CD4-positive, alpha-beta T cell (primary cell): ENCODE measurements around the gene FXYD3. TPM values are rescaled to one million over a fixed set of nuclear protein-coding genes. Genes with fewer than 3 reads are reported as not detected.
"Not testable (repeated sequence)": the region's sequence is repeated elsewhere in the genome, so short reads cannot be mapped to it uniquely, and the experiment has no call there.

ENCODE experiments used
- ATAC-seq: fragments of 200-7000 bp; cut with Tn5 transposase; one replicate; pipeline ENCODE4 v1.10.0; 2022; ENCODE audit warnings: mild to moderate bottlenecking; ENCODE audit not compliant: poor library complexity
- CTCF ChIA-PET: fragments of 350-600 bp; sonication (Branson Sonifier 250); formaldehyde crosslinking; loops from one replicate; lab custom pipeline; 2021; ENCODE audit warnings: antibody characterized with exemption, inconsistent platforms; lab: Charles Lee
- POLR2A ChIA-PET: fragments of 350-600 bp; sonication (Branson Sonifier 250); formaldehyde crosslinking; loops from one replicate; lab custom pipeline; 2021; ENCODE audit warnings: antibody characterized with exemption, inconsistent platforms; lab: Charles Lee
- DNase-seq, 14 experiments: peaks; one replicate each; pipeline ENCODE4 v3.0.0-alpha.2; 2013 to 2020; ENCODE audit warnings: mixed read lengths in 2 of 14
- H3K27ac ChIP-seq, 2 donors: one replicate each; pipeline versions ENCODE4 v1.5.1 to v1.7.0; 2013; ENCODE audit warnings: low read length in 2 of 2, low read depth in 1 of 2, mild to moderate bottlenecking in 1 of 2
- H3K27me3 ChIP-seq, 2 experiments: 1 replicate in 1 of 2; 2 replicates in 1 of 2; pipeline versions ENCODE4 v1.6.1 to v1.7.0; 2013; ENCODE audit warnings: low read length in 2 of 2, control low read depth in 1 of 2, mild to moderate bottlenecking in 1 of 2, moderate library complexity in 1 of 2; ENCODE audit not compliant: insufficient read depth in 2 of 2, control insufficient read depth in 1 of 2
- H3K36me3 ChIP-seq: one replicate; pipeline ENCODE4 v1.6.1; 2013; ENCODE audit warnings: low read length, control low read depth; ENCODE audit not compliant: insufficient read depth
- H3K4me1 ChIP-seq: one replicate; pipeline ENCODE4 v1.6.1; 2013; ENCODE audit warnings: low read length, control low read depth; ENCODE audit not compliant: insufficient read depth
- H3K4me3 ChIP-seq: one replicate; pipeline ENCODE4 v1.5.1; 2013; ENCODE audit warnings: mild to moderate bottlenecking, low read length, moderate library complexity
- H3K9me3 ChIP-seq, 2 experiments: 1 replicate in 1 of 2; 2 replicates in 1 of 2; pipeline versions ENCODE4 v1.6.1 to v1.7.0; 2013; ENCODE audit warnings: low read length in 2 of 2, mild to moderate bottlenecking in 2 of 2, control low read depth in 1 of 2, moderate library complexity in 1 of 2; ENCODE audit not compliant: control insufficient read depth in 1 of 2, insufficient read depth in 1 of 2
- H3K27ac Mint-ChIP-seq: one replicate; pipeline ENCODE4 v1.8.0; 2020; ENCODE audit warnings: mixed read lengths
- H3K27me3 Mint-ChIP-seq: one replicate; pipeline ENCODE4 v1.8.0; 2021; ENCODE audit warnings: mixed read lengths
- H3K36me3 Mint-ChIP-seq: one replicate; pipeline ENCODE4 v1.8.0; 2021; ENCODE audit warnings: low read depth, mixed read lengths
- H3K4me1 Mint-ChIP-seq: one replicate; pipeline ENCODE4 v1.8.0; 2021; ENCODE audit warnings: low read depth, mixed read lengths
- H3K4me3 Mint-ChIP-seq: one replicate; pipeline ENCODE4 v1.8.0; 2020; ENCODE audit warnings: mild to moderate bottlenecking, mixed read lengths
- H3K9me3 Mint-ChIP-seq: one replicate; pipeline ENCODE4 v1.8.0; 2020; ENCODE audit warnings: mixed read lengths
- CTCF ChIP-seq: fragments of 200-600 bp; IDR thresholded peaks from one replicate; pipeline ENCODE4 v1.8.0; 2022; ENCODE audit warnings: antibody characterized with exemption, mild to moderate bottlenecking
- intact Hi-C, 2 experiments: fragments of 100-400 bp; cut with DNase I in 1 of 2; cut with micrococcal nuclease in 1 of 2; formaldehyde crosslinking; loops; one replicate each; pipeline versions ENCODE4 v1.15.1 to v1.9.0; 2023 to 2025; cut with DNase I, micrococcal nuclease
- total RNA-seq, 174 experiments: library from RNA in 2 of 174; stranded (reverse) in 2 of 174; gene quantifications; one replicate each; pipeline ENCODE4 v1.2.3 and lab custom pipeline; 2021 to 2026

Gene FXYD3
- total RNA-seq, 2 experiments from 2014 or later, result not detected

DNA sequence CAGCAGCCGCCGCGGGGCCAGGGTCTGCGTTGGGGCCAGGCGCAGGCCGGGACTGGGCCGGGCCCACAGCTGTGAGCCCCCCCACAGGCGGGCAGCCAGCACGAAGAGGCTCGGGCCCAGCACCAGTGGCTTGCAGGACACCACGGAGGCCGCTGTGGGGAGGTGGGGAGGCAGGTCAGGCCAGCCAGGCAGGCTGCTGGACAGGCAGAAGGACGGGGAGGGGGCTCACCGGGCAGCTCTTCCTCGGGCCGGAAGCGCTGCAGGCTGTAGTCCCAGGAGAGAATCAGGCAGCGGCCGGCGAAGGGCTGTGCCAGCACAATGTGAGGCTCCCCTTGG, 11.0 kb downstream of the FXYD3 start:
- ATAC-seq (no peak), DNase-seq (no peak)
- Histone ChIP-seq H3K27me3 (no peaks in the 10 kb centered on the region), H3K4me1 (peaks cover 20% of the 10 kb centered on the region), H3K9me3 (no peaks in the 10 kb centered on the region), H3K36me3 (no peaks in the 10 kb centered on the region), H3K4me3 (no peak overlapping the region), H3K27ac (no peak overlapping the region)
- TF ChIP-seq CTCF, result no peak
- H3K9me3 Mint-ChIP-seq, result no peaks in the 10 kb centered on the region
- ChIA-PET CTCF (no interaction called here), POLR2A (no interaction called here)
- intact Hi-C loops, result no loop called here
- H3K36me3 Mint-ChIP-seq, result no peaks in the 10 kb centered on the region
- H3K4me3 Mint-ChIP-seq, result no peak overlapping the region
- H3K4me1 Mint-ChIP-seq, result peaks cover 13% of the 10 kb centered on the region
- no peak overlapping the region for H3K27ac Mint-ChIP-seq
- H3K27me3 Mint-ChIP-seq, result no peaks in the 10 kb centered on the region

DNA sequence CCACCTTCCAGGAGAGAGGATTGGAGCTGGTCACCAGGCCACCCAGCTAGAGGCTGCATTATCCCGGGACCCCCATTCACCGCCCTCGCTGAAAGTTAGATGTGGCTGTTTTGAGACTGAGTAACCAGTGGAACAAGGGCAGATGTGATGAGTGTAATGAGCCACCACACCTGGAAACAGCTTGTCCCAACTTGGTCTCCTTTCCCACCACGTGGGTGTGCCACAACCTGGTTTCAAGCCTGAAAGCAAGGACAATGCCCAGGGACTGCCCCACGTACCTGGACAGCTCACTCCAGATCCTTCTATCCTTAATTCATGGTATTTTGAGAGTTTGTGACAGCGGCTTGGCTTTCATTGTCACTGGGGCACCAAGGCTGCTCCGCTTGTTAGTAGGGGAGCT, 12.2 kb downstream of the FXYD3 start:
- H3K27me3 ChIP-seq, result no peaks in the 10 kb centered on the region
- no peak for TF ChIP-seq CTCF
- ChIA-PET POLR2A (no interaction called here), CTCF (no interaction called here)
- no peak for ATAC-seq
- intact Hi-C loops, result no loop called here
- no peak for DNase-seq
- Mint-ChIP-seq H3K27me3 (no peaks in the 10 kb centered on the region), H3K36me3 (no peaks in the 10 kb centered on the region), H3K9me3 (no peaks in the 10 kb centered on the region), H3K4me1 (peaks cover 13% of the 10 kb centered on the region), H3K4me3 (no peak overlapping the region), H3K27ac (no peak overlapping the region)
- no peak overlapping the region for H3K27ac ChIP-seq
- no peak overlapping the region for H3K4me3 ChIP-seq
- no peaks in the 10 kb centered on the region for H3K36me3 ChIP-seq
- peaks cover 20% of the 10 kb centered on the region for H3K4me1 ChIP-seq
- H3K9me3 ChIP-seq, result no peaks in the 10 kb centered on the region

GRCh38 chr19:35128398-35129057, 12.9 kb downstream of the FXYD3 start:
- no peak for TF ChIP-seq CTCF
- no peak for DNase-seq
- Histone ChIP-seq H3K36me3 (no peaks in the 10 kb centered on the region), H3K27me3 (no peaks in the 10 kb centered on the region), H3K9me3 (no peaks in the 10 kb centered on the region), H3K4me3 (no peak overlapping the region), H3K4me1 (peaks cover 18% of the 10 kb centered on the region), H3K27ac (no peak overlapping the region)
- no peak for ATAC-seq
- ChIA-PET CTCF (no interaction called here), POLR2A (no interaction called here)
- peaks cover 13% of the 10 kb centered on the region for H3K4me1 Mint-ChIP-seq
- intact Hi-C loops, result no loop called here
- H3K27ac Mint-ChIP-seq, result no peak overlapping the region
- no peaks in the 10 kb centered on the region for H3K9me3 Mint-ChIP-seq
- H3K4me3 Mint-ChIP-seq, result no peak overlapping the region
- H3K27me3 Mint-ChIP-seq, result no peaks in the 10 kb centered on the region
- H3K36me3 Mint-ChIP-seq, result no peaks in the 10 kb centered on the region

DNA sequence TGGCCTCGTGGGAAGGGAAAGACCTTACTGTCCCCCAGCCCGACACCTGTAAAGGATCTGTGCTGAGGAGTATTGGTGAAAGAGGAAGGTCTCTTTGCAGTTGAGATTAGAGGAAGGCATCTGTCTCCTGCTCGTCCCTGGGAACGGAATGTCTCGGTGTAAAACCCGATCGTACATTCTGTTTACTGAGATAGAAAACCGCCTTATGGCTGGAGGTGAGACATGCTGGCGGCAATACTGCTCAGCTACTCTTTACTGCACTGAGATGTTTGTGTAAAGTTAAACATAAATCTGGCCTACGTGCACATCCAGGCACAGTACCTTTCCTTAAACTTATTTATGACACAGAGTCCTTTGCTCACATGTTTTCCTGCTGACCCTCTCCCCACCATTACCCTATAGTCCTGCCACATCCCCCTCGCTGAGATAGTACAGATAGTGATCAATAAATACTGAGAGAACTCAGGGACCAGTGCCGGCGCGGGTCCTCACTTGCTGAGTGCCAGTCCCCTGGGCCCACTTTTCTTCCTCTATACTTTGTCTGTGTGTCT, 14.2 kb downstream of the FXYD3 start:
- CTCF ChIA-PET, H3K27me3 Mint-ChIP-seq, H3K4me1 Mint-ChIP-seq, ATAC-seq, H3K27ac ChIP-seq, intact Hi-C loops, H3K36me3 ChIP-seq, H3K4me3 Mint-ChIP-seq, POLR2A ChIA-PET, H3K4me1 ChIP-seq, H3K9me3 Mint-ChIP-seq, DNase-seq, H3K4me3 ChIP-seq, H3K9me3 ChIP-seq, H3K27ac Mint-ChIP-seq, H3K36me3 Mint-ChIP-seq, H3K27me3 ChIP-seq: not testable (repeated sequence)
